Erythroblast (primary cell): Measurements from ENCODE around the gene SH3GL1.

Experiments
- GATA1 ChIP-seq: IDR thresholded peaks from 2 replicates; pipeline ENCODE4 v1.6.1; 2011; ENCODE audit warnings: low read depth, mild to moderate bottlenecking, control low read depth, low read length, moderate library complexity
- POLR2A ChIP-seq: IDR thresholded peaks from 2 replicates; pipeline ENCODE4 v1.6.1; 2011; ENCODE audit warnings: mild to moderate bottlenecking, low read length

DNA sequence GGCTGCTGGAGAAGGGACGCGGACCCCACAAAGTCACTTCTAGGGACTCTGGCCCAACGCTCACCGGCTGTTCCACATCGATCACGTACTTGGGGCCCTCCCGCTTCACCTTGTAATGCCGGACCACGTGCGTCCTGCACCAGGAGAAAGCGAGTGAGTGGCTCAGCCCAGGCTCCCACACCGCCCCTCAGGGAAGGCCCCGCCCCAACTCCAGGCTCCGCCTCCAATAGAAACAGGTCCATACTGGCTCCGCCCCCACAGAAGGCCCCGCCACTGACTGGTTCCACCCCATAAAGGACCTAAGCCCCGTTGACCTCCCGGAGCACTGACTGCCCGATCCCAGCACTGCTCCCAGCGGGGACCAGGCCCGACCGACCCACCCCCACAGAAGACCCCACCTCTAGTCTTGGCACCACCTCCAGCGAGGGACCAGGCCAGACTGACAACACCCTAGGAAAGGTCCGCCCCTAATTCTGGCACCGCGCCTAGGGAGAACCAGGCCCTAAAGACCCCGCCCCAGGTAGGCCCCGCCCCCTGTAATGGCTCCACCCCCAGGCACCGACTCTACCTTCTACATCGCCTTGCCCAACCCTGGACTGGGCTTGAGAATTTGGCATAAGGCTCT lies 73.0 kb downstream of the SH3GL1 start:
- TF ChIP-seq POLR2A: no peak
- no peak for TF ChIP-seq GATA1
